Subcutaneous abdominal adipose tissue (tissue), 5 donors: ENCODE results near the gene DYRK4.
A peak's percentile ranks its signal among the peaks of the same experiment; 100 is the strongest.

Experiments used
- H3K27ac ChIP-seq: one replicate; pipeline ENCODE4 v1.7.0; 2013; ENCODE audit warnings: low read depth, mild to moderate bottlenecking, inconsistent platforms, low read length, moderate library complexity
- H3K27me3 ChIP-seq, 5 donors: one replicate each; pipeline ENCODE4 v1.7.0; 2013; ENCODE audit warnings: low read length in 5 of 5, inconsistent platforms in 1 of 5; ENCODE audit not compliant: control insufficient read depth in 5 of 5, insufficient read depth in 4 of 5
- H3K36me3 ChIP-seq, 5 donors: one replicate each; pipeline ENCODE4 v1.7.0; 2013; ENCODE audit warnings: low read length in 5 of 5; ENCODE audit not compliant: control insufficient read depth in 5 of 5, insufficient read depth in 5 of 5
- H3K4me1 ChIP-seq, 5 donors: one replicate each; pipeline ENCODE4 v1.7.0; 2013; ENCODE audit warnings: low read length in 5 of 5, mild to moderate bottlenecking in 3 of 5, moderate library complexity in 1 of 5; ENCODE audit not compliant: control insufficient read depth in 5 of 5, insufficient read depth in 5 of 5
- H3K4me3 ChIP-seq, 5 donors: one replicate each; pipeline ENCODE4 v1.7.0; 2013; ENCODE audit warnings: low read length in 5 of 5, low read depth in 1 of 5
- H3K9ac ChIP-seq, 5 donors: one replicate each; pipeline ENCODE4 v1.7.0; 2013; ENCODE audit warnings: low read length in 5 of 5, mild to moderate bottlenecking in 4 of 5, moderate library complexity in 3 of 5
- H3K9me3 ChIP-seq, 5 donors: one replicate each; pipeline ENCODE4 v1.7.0; 2013; ENCODE audit warnings: low read length in 5 of 5; ENCODE audit not compliant: control insufficient read depth in 5 of 5
- donor health status: healthy.
- donor health status: healthy.
- donor health status: healthy.
- donor health status: healthy.
- donor health status: healthy.

Gene DYRK4

DNA sequence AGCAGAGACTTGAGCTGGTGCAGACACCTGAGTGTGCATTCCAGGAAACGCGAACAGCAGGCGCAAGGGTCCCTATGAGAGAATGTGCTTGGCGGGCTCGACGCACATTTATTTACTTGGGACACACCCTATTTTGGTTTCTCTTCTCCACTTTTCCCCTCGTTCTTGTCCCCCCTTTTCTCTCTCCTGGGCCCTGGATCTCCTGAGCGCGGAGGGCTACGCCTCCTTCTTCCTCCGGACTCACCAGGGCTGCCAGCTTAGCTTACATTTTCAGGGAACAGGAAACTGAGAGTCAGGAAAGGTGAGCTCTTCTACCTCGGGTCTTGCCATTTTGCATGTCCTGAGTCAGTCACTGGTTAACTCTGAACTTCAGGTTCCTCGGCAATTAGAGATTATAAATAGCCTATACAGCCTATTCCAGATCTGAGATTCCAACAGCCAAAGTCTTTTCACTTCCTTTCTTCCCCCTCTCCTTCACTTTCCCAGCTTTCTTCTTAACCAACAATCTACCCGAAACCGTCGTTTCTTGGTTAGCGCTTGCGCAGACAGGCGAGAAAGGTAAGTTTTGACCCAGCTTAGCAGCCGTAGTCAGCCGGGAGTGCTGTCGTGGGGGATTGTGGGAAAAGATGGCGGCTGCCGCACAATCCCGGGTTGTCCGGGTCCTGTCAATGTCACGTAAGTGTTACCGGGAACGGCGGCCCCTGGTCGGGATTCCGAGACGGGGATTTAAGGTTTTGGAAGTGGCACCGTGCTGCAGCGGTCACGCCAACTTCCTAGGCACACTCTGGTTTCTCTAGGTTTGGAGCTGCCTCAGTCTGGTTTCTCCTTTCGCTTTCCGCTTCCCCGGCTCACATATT is 86.7 kb downstream of the DYRK4 start, which contains the start of the genes AKAP3 and NDUFA9:
Gene AKAP3 (minus strand): TSS at position 551 of the 857 bp plus-strand sequence. CDS start 10,855 bp downstream, outside the sequence.
Gene NDUFA9 (plus strand): TSS at position 614 of the 857 bp plus-strand sequence. CDS start 13 bp downstream, at position 627.
- peaks cover 0 to 2% (median 0%) of the 10 kb centered on the region in 5 donors for H3K36me3 ChIP-seq
- peaks cover 0 to 27% (median 24%) of the 10 kb centered on the region in 5 donors for H3K4me1 ChIP-seq
- peak within 1 kb of the TSS; percentile 88 to 98 (median 94) for H3K4me3 ChIP-seq
- no peaks in the 10 kb centered on the region for H3K9me3 ChIP-seq
- peak within 1 kb of the TSS; percentile 89 to 98 (median 94) for H3K9ac ChIP-seq
- peak within 1 kb of the TSS; percentile 87 for H3K27ac ChIP-seq
- H3K27me3 ChIP-seq = no peaks in the 10 kb centered on the region

DNA sequence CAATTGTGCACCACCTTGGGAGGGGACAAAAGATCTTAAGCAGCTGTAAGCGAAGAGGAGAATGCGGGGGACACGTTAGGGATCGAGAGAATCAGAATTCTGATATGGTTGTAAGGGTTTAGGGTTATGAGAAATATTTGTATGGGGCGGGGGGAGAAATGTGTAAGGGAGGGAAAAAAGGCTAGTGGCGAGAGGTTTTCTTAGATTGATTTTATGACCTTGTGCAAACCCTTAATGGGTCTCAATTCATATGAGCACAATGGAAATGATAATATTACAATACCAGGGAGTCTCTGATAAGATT is 87.3 kb downstream of the DYRK4 start:
- Histone ChIP-seq H3K4me1 (peaks cover 0 to 27% (median 24%) of the 10 kb centered on the region in 5 donors), H3K27ac (peak overlapping the region; percentile 87), H3K36me3 (peaks cover 2 to 5% (median 3%) of the 10 kb centered on the region in 5 donors), H3K9ac (peak overlapping the region; percentile 89 to 98 (median 94)), H3K27me3 (no peaks in the 10 kb centered on the region), H3K9me3 (no peaks in the 10 kb centered on the region), H3K4me3 (peak overlapping the region; percentile 88 to 98 (median 94))

DNA sequence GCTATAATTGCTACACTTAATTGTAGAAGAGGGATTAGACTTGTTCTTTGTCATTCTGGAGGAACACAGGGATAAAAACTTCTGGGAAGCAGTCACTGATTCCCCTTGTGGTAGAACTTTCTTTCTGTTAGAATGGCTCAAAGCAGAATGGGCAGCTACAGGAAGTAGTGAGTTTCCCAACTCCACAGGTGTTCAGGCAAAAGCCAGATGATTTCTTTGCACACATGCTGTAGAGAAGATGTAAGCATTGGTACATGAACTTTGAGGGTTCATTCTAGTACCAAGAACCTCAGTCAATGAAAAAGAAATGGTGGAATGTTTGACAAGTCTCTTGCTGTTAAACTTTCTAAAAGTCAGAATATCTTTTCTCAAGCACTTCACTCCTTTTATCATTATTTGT is 91.2 kb downstream of the DYRK4 start:
- H3K27ac ChIP-seq = no peak overlapping the region
- H3K27me3 ChIP-seq = no peaks in the 10 kb centered on the region
- no peak overlapping the region for H3K4me3 ChIP-seq

DNA sequence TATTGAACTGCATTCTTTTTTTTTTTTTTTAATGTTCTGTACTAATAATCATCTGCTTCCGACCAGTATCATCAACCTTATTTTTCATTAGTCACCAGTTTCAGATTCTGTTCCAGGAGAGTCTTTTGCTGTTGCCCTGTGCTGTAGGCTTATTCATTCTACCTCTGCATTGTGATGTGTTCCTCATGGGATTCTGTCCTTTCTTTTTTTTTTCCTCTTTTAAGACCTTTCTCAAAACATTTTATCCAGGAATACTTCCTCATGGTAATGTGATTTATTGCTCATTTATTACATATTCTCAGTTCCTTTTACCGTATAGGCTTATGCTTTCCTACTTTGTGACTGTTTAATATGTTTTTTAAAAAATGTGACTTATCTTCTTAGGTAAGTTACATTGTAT is 91.7 kb downstream of the DYRK4 start:
- no peaks in the 10 kb centered on the region for H3K9me3 ChIP-seq
- H3K36me3 ChIP-seq = peaks cover 26 to 43% (median 36%) of the 10 kb centered on the region in 5 donors
- no peak overlapping the region for H3K27ac ChIP-seq
- H3K4me1 ChIP-seq = peaks cover 0 to 17% (median 15%) of the 10 kb centered on the region in 5 donors
- no peak overlapping the region for H3K9ac ChIP-seq
- H3K27me3 ChIP-seq = no peaks in the 10 kb centered on the region
- no peak overlapping the region for H3K4me3 ChIP-seq

More for the DNA sequence above, 91.2 kb downstream of the DYRK4 start:
- H3K9ac ChIP-seq = no peak overlapping the region
- no peaks in the 10 kb centered on the region for H3K9me3 ChIP-seq
- H3K36me3 ChIP-seq = peaks cover 26 to 40% (median 35%) of the 10 kb centered on the region in 5 donors
- peaks cover 0 to 22% (median 19%) of the 10 kb centered on the region in 5 donors for H3K4me1 ChIP-seq
